ENCODE data around the gene ACTL9.

Gene ACTL9

DNA sequence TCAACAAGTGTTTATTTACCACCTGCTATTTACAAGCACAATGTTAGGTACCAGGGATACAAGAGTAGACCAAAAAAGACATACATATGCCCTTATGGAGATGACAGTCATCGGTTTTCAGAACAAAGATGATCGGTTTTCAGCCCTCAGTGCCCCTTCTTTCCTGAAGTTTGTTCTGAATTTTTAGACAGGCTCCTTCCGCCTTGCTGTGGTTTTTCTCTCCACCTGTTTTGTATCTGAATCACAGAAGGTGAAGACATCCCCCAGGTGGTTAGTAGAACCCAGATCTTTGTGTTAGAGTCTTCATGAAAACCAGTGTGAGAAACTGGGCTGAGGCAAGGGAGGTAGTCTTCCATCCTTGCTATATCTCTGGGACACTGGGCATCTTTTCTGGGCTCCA lies 23.5 kb downstream of the ACTL9 start:
- no peak for FAIRE-seq
- no peak for TF ChIP-seq POLR2A (IDR thresholded peaks at IDR 0.05; ENCODE audit: low read depth, low read length)

GRCh38 chr19:8673276-8673891 lies 25.2 kb downstream of the ACTL9 start:
- no peak for TF ChIP-seq POLR2A (IDR thresholded peaks at IDR 0.05; ENCODE audit: low read depth, low read length)
- FAIRE-seq, result no peak
- DNase-seq (ENCODE audit: insufficient read length, low spot score), result no peak

More for the DNA sequence above, 23.5 kb downstream of the ACTL9 start:
- no peak for DNase-seq (ENCODE audit: insufficient read length, low spot score)

DNA sequence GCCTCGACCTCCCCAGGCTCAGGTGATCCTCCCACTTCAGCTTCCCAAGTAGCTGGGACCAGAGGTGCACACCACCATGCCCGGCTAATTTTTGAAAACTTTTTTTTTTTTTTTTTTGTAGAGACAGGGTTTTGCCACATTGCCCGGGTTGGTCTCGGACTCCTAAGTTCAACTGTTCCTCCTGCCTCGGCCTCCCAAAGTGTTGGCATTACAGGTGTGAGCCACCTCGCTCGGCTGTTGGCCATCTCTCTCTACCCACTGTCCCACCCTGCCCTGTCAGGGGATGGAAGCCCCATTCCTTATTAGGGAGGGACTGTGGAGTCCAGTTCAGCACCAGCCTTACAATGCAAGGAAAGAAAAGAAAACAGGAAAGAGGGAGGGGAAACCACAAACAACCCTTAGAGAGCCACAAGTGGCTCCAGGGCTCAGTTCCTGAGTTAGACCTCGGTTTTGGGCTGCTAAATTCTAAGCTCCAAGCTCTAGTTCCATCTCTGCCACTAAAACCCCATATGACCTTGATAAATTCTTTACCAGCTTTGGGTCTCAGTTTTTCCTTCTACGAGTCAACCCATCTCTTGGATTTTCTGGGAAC lies 31.7 kb downstream of the ACTL9 start:
- DNase-seq (ENCODE audit: insufficient read length, low spot score) (no peak), FAIRE-seq (no peak)
- no peak for TF ChIP-seq POLR2A (IDR thresholded peaks at IDR 0.05; ENCODE audit: low read depth, low read length)

DNA sequence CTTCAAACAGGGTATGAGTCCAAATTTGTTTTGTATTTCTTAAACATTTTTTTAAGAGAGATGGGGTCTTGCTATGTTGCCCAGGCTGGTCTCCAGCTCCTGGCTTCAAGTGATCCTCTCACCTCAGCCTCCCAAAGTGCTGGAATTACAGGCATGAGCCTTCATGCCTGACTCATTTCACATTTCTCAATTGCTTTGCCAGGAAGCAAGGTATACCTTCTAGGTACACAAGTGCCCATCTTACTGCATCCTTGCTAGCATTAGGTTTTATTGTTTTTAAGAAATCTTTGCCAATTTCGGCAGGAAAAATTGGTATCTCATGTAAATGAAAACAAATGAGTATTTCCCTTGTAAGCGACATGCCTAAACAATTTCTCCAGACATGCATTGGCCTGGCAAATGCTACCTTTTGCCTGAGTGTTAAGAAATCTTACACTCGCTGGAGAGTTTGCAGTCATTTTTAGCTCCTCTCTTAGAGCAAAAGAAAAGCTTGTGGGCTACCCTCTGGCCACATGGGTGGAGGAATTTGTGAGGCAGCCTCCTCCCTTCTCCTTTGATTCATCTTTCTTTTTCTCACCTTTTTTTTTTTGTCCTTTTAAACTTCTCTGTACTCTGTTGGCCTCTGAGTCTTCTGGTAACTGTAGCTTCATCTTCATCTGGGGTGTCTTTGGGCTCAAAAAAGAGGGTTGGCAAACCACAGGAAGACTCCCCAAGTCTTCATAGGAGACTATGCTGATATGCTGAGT lies 33.0 kb downstream of the ACTL9 start:
- no peak for TF ChIP-seq POLR2A (IDR thresholded peaks at IDR 0.05; ENCODE audit: low read depth, low read length)
- FAIRE-seq (no peak), DNase-seq (ENCODE audit: insufficient read length, low spot score) (no peak)

DNA sequence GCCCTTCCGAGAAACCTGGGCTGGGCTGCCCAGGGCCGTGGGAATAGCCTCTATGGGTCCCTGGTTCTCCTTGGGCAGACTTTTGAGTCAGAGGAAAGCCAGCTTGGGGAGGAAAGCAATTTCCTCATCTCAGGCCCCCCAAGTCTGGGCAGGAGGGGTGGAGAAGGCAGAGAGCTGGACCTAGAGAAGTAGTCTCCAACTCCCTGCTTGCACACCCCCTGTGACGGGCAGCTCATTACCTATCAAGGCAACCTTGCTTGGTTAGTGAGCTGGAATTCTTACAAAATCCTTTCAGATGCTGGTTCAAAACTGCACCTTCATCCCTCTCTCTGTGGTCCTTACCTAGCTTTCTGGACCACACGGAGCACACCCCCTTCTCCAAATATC lies 33.9 kb downstream of the ACTL9 start:
- FAIRE-seq (no peak), DNase-seq (ENCODE audit: insufficient read length, low spot score) (no peak)
- TF ChIP-seq POLR2A (IDR thresholded peaks at IDR 0.05; ENCODE audit: low read depth, low read length), result no peak

GRCh38 chr19:8663920-8664670 lies 34.5 kb downstream of the ACTL9 start:
- no peak for DNase-seq (ENCODE audit: insufficient read length, low spot score)
- no peak for FAIRE-seq
- no peak for TF ChIP-seq POLR2A (IDR thresholded peaks at IDR 0.05; ENCODE audit: low read depth, low read length)

DNA sequence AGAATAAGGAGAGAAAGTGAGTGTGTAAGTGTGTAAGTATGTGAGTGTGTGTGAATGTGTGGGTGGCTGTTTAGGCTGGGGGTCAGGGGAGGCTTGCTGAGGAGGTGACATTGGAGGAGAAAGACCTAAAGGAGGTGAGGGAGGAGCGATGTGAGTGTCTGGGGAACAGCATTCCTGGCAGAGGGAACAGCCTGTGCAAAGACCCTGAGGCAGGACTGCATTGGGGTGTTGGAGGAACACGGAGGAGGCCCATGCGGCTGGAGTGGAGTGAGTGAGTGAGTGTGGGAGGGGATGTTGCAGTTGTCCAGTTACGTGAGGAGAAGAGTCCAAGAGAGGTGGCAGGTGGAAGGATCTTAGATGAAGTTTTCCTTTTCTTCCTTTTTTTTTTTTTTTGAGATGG lies 36.3 kb downstream of the ACTL9 start:
- no peak for DNase-seq (ENCODE audit: insufficient read length, low spot score)
- no peak for TF ChIP-seq POLR2A (IDR thresholded peaks at IDR 0.05; ENCODE audit: low read depth, low read length)
- FAIRE-seq, result no peak

GRCh38 chr19:8659905-8660304 lies 38.7 kb downstream of the ACTL9 start:
- DNase-seq (ENCODE audit: insufficient read length, low spot score), result no peak
- no peak for FAIRE-seq
- TF ChIP-seq POLR2A (IDR thresholded peaks at IDR 0.05; ENCODE audit: low read depth, low read length), result no peak

DNA sequence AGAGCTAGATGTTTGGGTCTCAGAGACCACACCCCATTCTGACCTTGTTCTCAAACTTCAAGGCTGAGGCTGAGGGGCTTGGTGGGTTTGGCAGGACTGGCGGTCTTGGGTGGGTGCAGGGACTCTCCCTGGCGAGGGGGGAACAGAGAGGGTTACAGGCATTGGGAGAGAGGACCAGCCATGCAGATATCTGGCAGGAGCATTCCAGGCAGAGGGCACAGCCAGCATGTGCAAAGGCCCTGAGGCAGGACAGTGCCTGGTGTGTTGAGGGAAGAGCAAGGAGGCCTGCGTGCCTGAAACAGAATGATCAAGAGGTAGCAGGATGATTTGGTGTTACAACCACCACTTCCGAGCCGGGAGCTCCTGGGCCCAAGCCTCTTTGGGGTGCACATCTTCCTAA lies 40.7 kb downstream of the ACTL9 start:
- no peak for DNase-seq (ENCODE audit: insufficient read length, low spot score)
- no peak for FAIRE-seq
- TF ChIP-seq POLR2A (IDR thresholded peaks at IDR 0.05; ENCODE audit: low read depth, low read length), result no peak

DNA sequence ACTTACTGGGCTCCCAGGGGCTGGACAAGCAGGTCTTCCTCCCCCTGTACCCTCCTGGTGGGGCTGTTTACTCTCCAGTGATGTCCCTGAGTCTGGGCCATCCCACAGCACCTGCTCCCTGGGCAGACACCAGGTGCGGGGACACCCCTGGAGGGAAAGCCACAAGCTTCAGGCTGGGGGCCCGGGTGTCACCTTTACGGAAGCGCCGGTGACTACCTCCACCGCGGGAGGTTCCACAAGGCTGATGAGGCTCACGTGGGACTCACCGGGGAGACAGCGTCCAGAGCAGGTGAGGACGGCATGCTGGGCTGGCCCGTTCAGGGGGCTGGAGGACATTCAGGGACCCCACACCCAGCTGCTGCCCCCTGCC lies 43.3 kb downstream of the ACTL9 start:
- no peak for TF ChIP-seq POLR2A (IDR thresholded peaks at IDR 0.05; ENCODE audit: low read depth, low read length)
- FAIRE-seq, result no peak
- no peak for DNase-seq (ENCODE audit: insufficient read length, low spot score)

GRCh38 chr19:8654591-8655339 lies 43.8 kb downstream of the ACTL9 start:
- no peak for FAIRE-seq
- DNase-seq (ENCODE audit: insufficient read length, low spot score), result peak; percentile 60
- no peak for TF ChIP-seq POLR2A (IDR thresholded peaks at IDR 0.05; ENCODE audit: low read depth, low read length)

DNA sequence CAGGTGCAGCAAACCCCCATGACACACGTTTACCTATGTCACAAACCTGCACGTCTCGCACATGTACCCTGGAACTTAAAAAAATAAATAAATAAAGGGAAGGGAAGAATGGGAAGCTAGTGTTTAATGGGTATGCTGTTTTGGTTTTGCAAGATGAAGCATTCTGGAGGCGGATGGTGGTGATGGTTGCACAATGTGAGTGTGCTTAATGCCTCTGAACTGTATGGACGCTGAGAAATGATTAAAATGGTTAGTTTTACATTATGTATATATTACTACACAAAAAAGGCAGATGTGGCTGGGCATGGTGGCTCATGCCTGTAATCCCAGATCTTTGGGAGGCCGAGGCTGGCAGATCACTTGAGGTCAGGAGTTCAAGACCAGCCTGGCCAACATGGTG lies 50.4 kb downstream of the ACTL9 start:
- no peak for FAIRE-seq
- TF ChIP-seq POLR2A (IDR thresholded peaks at IDR 0.05; ENCODE audit: low read depth, low read length), result no peak
- no peak for DNase-seq (ENCODE audit: insufficient read length, low spot score)

All from H54 (cell line).